HG03354 (cell line): ENCODE data around the gene APBA2.

Experiments
- ATAC-seq: cut with Tn5 transposase; IDR thresholded peaks from one replicate; pipeline ENCODE4 v1.9.1; 2021; ENCODE audit warnings: mild to moderate bottlenecking; ENCODE audit not compliant: unreplicated experiment, poor library complexity, severe bottlenecking

Gene APBA2

GRCh38 chr15:28950916-28951315 lies 65.1 kb downstream of the APBA2 start:
- ATAC-seq = no peak

GRCh38 chr15:28952666-28953491 lies 67.1 kb downstream of the APBA2 start:
- no peak for ATAC-seq

GRCh38 chr15:28953573-28954195 lies 67.9 kb downstream of the APBA2 start:
- ATAC-seq = no peak

- ATAC-seq = no peak
Observed at GRCh38 chr15:28954466-28955159, 68.8 kb downstream of the APBA2 start.

- no peak for ATAC-seq
Observed at GRCh38 chr15:28955160-28955992, 69.6 kb downstream of the APBA2 start.

- no peak for ATAC-seq
Observed at GRCh38 chr15:28955993-28956421, 70.2 kb downstream of the APBA2 start.

- ATAC-seq = no peak
Observed at GRCh38 chr15:28956491-28956890, 70.7 kb downstream of the APBA2 start.

- ATAC-seq = no peak
Observed at GRCh38 chr15:28957606-28958498, 72.1 kb downstream of the APBA2 start.

- no peak for ATAC-seq
Observed at GRCh38 chr15:28959326-28959725, 73.6 kb downstream of the APBA2 start.

GRCh38 chr15:28960979-28961378 lies 75.2 kb downstream of the APBA2 start:
- ATAC-seq = no peak

- ATAC-seq = no peak
Observed at GRCh38 chr15:28961391-28961790, 75.6 kb downstream of the APBA2 start.

- no peak for ATAC-seq
Observed at GRCh38 chr15:28962851-28963710, 77.3 kb downstream of the APBA2 start.

- ATAC-seq = no peak
Observed at GRCh38 chr15:28963711-28964081, 77.9 kb downstream of the APBA2 start.

GRCh38 chr15:28964098-28964497 lies 78.3 kb downstream of the APBA2 start:
- no peak for ATAC-seq

- ATAC-seq = no peak
Observed at GRCh38 chr15:28967066-28967465, 81.3 kb downstream of the APBA2 start.

GRCh38 chr15:28967990-28968389 lies 82.2 kb downstream of the APBA2 start:
- ATAC-seq = no peak

GRCh38 chr15:28969511-28970085 lies 83.8 kb downstream of the APBA2 start:
- no peak for ATAC-seq

GRCh38 chr15:28974142-28974541 lies 88.4 kb downstream of the APBA2 start:
- no peak for ATAC-seq
